ENCODE data around the gene TACO1.

Gene TACO1

GRCh38 chr17:63641692-63642448, 41.2 kb downstream of the TACO1 start:
- no peak for DNase-seq

- DNase-seq, result no peak
Measured at GRCh38 chr17:63644846-63645245, 44.2 kb downstream of the TACO1 start.

GRCh38 chr17:63645775-63646487, 45.2 kb downstream of the TACO1 start:
- no peak for DNase-seq

- no peak for DNase-seq
Measured at GRCh38 chr17:63646488-63646806, 45.8 kb downstream of the TACO1 start.

GRCh38 chr17:63647065-63647725, 46.5 kb downstream of the TACO1 start:
- no peak for DNase-seq

- no peak for DNase-seq
Measured at GRCh38 chr17:63647936-63648335, 47.2 kb downstream of the TACO1 start.

- DNase-seq, result no peak
Measured at GRCh38 chr17:63649813-63650212, 49.1 kb downstream of the TACO1 start.

- no peak for DNase-seq
Measured at GRCh38 chr17:63652106-63652505, 51.4 kb downstream of the TACO1 start.

GRCh38 chr17:63653050-63653449, 52.4 kb downstream of the TACO1 start:
- no peak for DNase-seq

GRCh38 chr17:63657786-63658185, 57.1 kb downstream of the TACO1 start:
- no peak for DNase-seq

Measured in NCI-H82 (cell line).